ENCODE measurements around the gene MSMP.

DNA sequence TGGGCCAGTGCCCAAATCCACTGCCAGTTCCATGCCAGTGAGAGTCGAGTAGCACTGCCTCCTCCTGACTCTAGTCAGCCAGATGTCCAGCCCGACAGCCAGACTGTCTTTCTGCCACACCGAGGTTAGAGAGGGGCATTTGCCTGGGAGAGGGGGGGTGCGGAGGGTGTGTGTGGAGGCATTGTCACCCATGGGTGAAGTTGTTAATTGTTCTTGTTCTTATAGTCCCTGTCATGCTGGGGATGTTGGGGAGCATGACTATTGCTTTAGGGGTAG, 3.9 kb downstream of the MSMP start:
- TF ChIP-seq CTCF (IDR thresholded peaks at IDR 0.05) (no peak), POLR2A (IDR thresholded peaks at IDR 0.05) (no peak), POLR2AphosphoS5 (IDR thresholded peaks at IDR 0.05) (no peak)
